ENCODE measurements around the gene SLC22A1.

DNA sequence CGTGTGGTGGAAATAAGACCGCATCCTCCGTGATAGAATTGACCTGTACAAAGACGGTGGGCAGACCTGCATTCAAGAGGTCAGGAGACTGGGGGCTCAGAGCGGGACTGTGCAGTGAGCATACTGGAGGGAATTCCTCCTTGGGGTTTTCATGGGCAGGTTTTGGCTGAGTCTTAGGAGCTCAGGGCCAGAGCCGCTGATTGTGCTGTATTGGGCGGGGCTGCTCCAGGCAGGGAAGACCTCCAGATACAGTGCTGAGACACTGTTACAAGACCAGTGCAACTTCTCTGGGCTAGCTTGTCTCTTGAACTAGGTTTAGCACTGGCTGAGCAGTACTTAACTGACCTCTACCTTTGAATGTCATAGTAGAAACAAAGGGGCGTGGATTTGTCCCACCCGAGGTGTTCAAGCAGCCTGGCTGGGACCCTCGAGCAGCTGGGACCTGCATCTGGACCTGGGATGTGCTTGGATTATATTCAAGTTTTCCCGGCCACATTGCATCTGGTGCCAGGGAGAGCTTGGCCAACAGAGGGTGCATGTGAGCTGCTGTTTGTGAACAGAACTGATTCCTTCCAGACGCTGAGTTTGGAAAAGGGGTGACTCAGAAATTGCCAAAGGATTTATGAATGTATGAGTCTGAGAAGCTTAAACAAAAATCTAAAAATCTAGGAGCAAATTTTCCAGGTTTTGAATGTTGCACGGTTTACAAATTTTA is 33.4 kb upstream of the SLC22A1 start:
- TF ChIP-seq SUZ12 (IDR thresholded peaks at IDR 0.05; ENCODE audit: extremely low read depth, insufficient read depth, insufficient read length), result no peak
- TF ChIP-seq ZNF274 (IDR thresholded peaks at IDR 0.05; ENCODE audit: low read depth, low read length), result no peak

All from NT2/D1 (cell line).